Measurements from ENCODE around the gene SRSF3. TPM values are rescaled to one million over a fixed set of nuclear protein-coding genes. Genes with fewer than 3 reads are reported as not detected.

Gene SRSF3
- total RNA-seq, 1 experiment from 2014 or later: 425 TPM

DNA sequence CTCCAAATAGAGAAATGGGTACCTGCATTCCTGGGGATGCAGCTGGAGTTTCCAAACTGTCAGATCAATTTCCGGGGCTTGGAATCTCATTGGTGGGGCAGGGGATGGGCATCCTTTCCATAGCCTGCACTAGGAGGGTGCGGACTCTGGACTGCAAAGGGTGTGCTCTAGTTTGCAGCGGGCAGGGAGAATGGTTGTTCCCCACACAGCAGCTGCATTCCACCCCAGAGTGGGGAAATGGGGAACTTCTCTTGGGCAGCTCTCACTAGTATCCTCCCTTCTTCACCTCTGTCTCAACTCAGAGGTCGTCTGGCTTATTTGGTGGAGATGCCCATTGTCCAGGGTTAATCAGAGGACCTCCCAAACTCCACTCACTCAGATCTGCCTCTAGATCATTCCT lies 49.8 kb downstream of the SRSF3 start:
- Mint-ChIP-seq H3K36me3 (ENCODE audit: insufficient read depth, unreplicated experiment) (no peaks in the 10 kb centered on the region), H3K9me3 (ENCODE audit: unreplicated experiment) (no peaks in the 10 kb centered on the region), H3K27me3 (ENCODE audit: insufficient read depth, unreplicated experiment) (no peaks in the 10 kb centered on the region), H3K4me1 (ENCODE audit: low read depth, unreplicated experiment) (no peaks in the 10 kb centered on the region), H3K27ac (ENCODE audit: unreplicated experiment) (no peak overlapping the region), H3K4me3 (ENCODE audit: unreplicated experiment) (no peak overlapping the region)
- Histone ChIP-seq H3K4me1 (no peaks in the 10 kb centered on the region), H3K36me3 (ENCODE audit: control insufficient read depth, insufficient read depth, low read length) (no peaks in the 10 kb centered on the region), H3K4me3 (ENCODE audit: low read depth, low read length) (no peak overlapping the region), H3K9me3 (no peaks in the 10 kb centered on the region), H3K27me3 (replicated peaks; ENCODE audit: control insufficient read depth, insufficient read depth, low read length) (no peaks in the 10 kb centered on the region)
- POLR2A ChIA-PET: interaction anchor here (0.6 kb wide), 1 partner anchor 307 kb away, joined by 3 read pairs; no protein-coding TSS in a partner anchor
- TF ChIP-seq, protein P1, sequence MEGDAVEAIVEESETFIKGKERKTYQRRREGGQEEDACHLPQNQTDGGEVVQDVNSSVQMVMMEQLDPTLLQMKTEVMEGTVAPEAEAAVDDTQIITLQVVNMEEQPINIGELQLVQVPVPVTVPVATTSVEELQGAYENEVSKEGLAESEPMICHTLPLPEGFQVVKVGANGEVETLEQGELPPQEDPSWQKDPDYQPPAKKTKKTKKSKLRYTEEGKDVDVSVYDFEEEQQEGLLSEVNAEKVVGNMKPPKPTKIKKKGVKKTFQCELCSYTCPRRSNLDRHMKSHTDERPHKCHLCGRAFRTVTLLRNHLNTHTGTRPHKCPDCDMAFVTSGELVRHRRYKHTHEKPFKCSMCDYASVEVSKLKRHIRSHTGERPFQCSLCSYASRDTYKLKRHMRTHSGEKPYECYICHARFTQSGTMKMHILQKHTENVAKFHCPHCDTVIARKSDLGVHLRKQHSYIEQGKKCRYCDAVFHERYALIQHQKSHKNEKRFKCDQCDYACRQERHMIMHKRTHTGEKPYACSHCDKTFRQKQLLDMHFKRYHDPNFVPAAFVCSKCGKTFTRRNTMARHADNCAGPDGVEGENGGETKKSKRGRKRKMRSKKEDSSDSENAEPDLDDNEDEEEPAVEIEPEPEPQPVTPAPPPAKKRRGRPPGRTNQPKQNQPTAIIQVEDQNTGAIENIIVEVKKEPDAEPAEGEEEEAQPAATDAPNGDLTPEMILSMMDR (IDR thresholded peaks at IDR 0.05; ENCODE audit: insufficient read depth in 1 of 2, low read depth in 1 of 2, low read length in 1 of 2, severe bottlenecking in 1 of 2, unreplicated experiment in 1 of 2): no peak
- intact Hi-C loops (cut with micrococcal nuclease; ENCODE audit: unreplicated experiment): no loop called here
- CTCF ChIA-PET: interaction anchor here (1.0 kb wide), 1 partner anchor 19 kb away, joined by 3 read pairs; no protein-coding TSS in a partner anchor
- no peak for DNase-seq
- BruUV-seq (replicated peaks): no TSS peak

DNA sequence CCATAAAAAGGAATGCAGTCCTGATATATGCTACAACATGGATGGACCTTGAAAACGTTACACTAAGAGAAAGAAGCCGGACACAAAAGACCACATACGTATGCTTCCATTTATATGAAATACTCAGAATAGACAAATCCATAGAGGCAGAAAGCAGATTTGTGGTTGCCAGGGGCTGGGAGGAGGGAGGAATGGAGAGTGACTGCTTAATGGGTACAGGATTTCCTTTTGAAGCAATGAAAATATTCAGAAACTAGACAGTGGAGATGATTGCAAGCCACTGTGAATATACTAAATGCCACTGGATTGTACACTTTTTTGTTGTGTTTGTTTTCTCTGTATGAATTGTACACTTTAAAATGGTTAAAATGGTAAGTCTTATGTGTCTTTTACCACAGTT lies 54.9 kb downstream of the SRSF3 start:
- TF ChIP-seq, protein P1 (IDR thresholded peaks at IDR 0.05; ENCODE audit: insufficient read depth in 1 of 2, low read depth in 1 of 2, low read length in 1 of 2, severe bottlenecking in 1 of 2, unreplicated experiment in 1 of 2): no peak
- no peak for DNase-seq
- no peaks in the 10 kb centered on the region; the same call in none of the 2 replicates for H3K4me1 ChIP-seq
- H3K27me3 ChIP-seq (replicated peaks; ENCODE audit: control insufficient read depth, insufficient read depth, low read length): no peaks in the 10 kb centered on the region
- peaks cover 6% of the 10 kb centered on the region for H3K4me1 Mint-ChIP-seq (ENCODE audit: low read depth, unreplicated experiment)
- intact Hi-C loops (cut with micrococcal nuclease; ENCODE audit: unreplicated experiment): no loop called here
- H3K9me3 ChIP-seq: no peaks in the 10 kb centered on the region
- no peak overlapping the region for H3K4me3 Mint-ChIP-seq (ENCODE audit: unreplicated experiment)
- no peaks in the 10 kb centered on the region for H3K9me3 Mint-ChIP-seq (ENCODE audit: unreplicated experiment)
- H3K36me3 Mint-ChIP-seq (ENCODE audit: insufficient read depth, unreplicated experiment): no peaks in the 10 kb centered on the region
- BruUV-seq (replicated peaks): no TSS peak
- H3K4me3 ChIP-seq (ENCODE audit: low read depth, low read length): no peak overlapping the region
- ChIA-PET POLR2A (no interaction called here), CTCF (no interaction called here)
- H3K27me3 Mint-ChIP-seq (ENCODE audit: insufficient read depth, unreplicated experiment): no peaks in the 10 kb centered on the region
- no peak overlapping the region for H3K27ac Mint-ChIP-seq (ENCODE audit: unreplicated experiment)
- H3K36me3 ChIP-seq (ENCODE audit: control insufficient read depth, insufficient read depth, low read length): no peaks in the 10 kb centered on the region

DNA sequence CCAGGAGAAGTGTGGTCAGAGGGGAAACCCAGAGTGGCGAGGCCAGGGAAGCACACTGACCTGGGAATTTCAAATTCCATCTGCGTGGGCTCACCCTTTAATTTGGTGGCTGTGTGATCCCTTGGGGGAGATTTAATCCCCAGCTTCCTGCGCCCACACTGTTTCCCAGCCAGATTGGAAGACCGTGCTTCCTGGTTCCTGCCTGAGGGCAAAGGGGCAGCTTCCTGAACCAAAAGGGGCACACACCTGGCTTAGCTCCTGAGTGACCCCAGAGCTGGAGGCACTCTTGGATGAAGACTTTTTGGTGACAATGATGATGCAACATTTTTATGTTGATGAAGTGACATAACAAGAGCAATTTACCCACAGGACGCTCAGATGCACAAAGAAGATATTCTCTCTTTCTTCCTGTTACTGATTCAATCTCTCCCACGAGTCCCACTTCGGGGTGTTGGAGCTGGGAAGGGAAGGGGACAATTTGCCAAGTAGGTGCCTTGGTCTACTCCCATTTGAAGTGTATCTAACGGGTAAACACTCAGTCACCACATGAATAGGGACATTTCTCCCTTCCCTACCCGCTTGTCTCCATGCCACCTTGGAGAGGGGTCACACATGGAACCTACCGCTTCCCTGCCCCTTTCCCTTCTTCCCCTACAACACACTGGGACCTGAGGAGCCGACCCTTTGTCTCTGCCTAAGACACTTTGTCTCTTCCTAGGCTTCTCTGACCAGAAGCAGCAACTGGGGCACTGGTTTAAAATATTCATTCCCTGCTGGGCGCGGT lies 55.7 kb downstream of the SRSF3 start:
- peaks cover 6% of the 10 kb centered on the region for H3K4me1 Mint-ChIP-seq (ENCODE audit: low read depth, unreplicated experiment)
- H3K36me3 Mint-ChIP-seq (ENCODE audit: insufficient read depth, unreplicated experiment): no peaks in the 10 kb centered on the region
- no peaks in the 10 kb centered on the region for H3K9me3 Mint-ChIP-seq (ENCODE audit: unreplicated experiment)
- Histone ChIP-seq H3K4me1 (no peaks in the 10 kb centered on the region; the same call in none of the 2 replicates), H3K36me3 (ENCODE audit: control insufficient read depth, insufficient read depth, low read length) (no peaks in the 10 kb centered on the region), H3K27me3 (replicated peaks; ENCODE audit: control insufficient read depth, insufficient read depth, low read length) (no peaks in the 10 kb centered on the region), H3K4me3 (ENCODE audit: low read depth, low read length) (no peak overlapping the region), H3K9me3 (no peaks in the 10 kb centered on the region)
- BruUV-seq (replicated peaks): no TSS peak
- no peak for DNase-seq
- H3K27ac Mint-ChIP-seq (ENCODE audit: unreplicated experiment): no peak overlapping the region
- intact Hi-C loops (cut with micrococcal nuclease; ENCODE audit: unreplicated experiment): loop anchor here (2.0 kb wide), 1 partner anchor 29 kb away; the partner anchor contains the start of gene CDKN1A
- ChIA-PET CTCF (no interaction called here), POLR2A (interaction anchor here (0.6 kb wide), 1 partner anchor 152 kb away, joined by 5 read pairs; no protein-coding TSS in a partner anchor)
- TF ChIP-seq, protein P1 (IDR thresholded peaks at IDR 0.05; ENCODE audit: insufficient read depth in 1 of 2, low read depth in 1 of 2, low read length in 1 of 2, severe bottlenecking in 1 of 2, unreplicated experiment in 1 of 2): no peak
- H3K27me3 Mint-ChIP-seq (ENCODE audit: insufficient read depth, unreplicated experiment): no peaks in the 10 kb centered on the region
- no peak overlapping the region for H3K4me3 Mint-ChIP-seq (ENCODE audit: unreplicated experiment)
